AG09309 (cell line): ENCODE measurements around the gene CCDC187.

ENCODE experiments used
- DNase-seq: peaks from one replicate; pipeline ENCODE4 v3.0.0-alpha.2; 2010; ENCODE audit warnings: low read depth
- H3K4me3 ChIP-seq: 2 replicates; pipeline ENCODE4 v1.5.1; 2011; ENCODE audit warnings: mild to moderate bottlenecking, low read depth, low read length, moderate library complexity; ENCODE audit not compliant: control insufficient read depth
- TF ChIP-seq, protein P1 (sequence below): IDR thresholded peaks from 2 replicates; pipeline ENCODE4 v1.5.1; 2011; ENCODE audit warnings: mild to moderate bottlenecking, low read depth, low read length, inconsistent platforms; ENCODE audit not compliant: insufficient read depth, control insufficient read depth; ENCODE audit errors: missing control alignments

Gene CCDC187

DNA sequence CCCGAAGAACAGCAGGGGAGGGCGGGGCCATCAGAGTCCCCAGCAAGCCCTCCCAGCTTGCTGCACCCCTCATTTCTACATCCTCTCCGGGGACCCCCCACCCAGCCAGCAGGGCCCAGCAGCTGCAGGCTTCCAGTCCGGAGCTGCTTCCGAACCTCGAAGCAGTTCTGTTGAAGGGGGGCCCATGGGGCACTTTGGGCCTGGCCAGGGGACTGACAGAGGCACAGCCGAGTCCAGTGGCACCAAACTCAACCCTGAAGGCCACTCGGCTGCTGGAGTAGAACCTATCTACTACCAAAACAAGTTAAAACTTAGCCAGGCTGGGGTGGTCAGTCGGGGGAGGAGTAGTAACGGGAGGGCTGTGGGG is 8.1 kb upstream of the CCDC187 start:
- TF ChIP-seq, protein P1, sequence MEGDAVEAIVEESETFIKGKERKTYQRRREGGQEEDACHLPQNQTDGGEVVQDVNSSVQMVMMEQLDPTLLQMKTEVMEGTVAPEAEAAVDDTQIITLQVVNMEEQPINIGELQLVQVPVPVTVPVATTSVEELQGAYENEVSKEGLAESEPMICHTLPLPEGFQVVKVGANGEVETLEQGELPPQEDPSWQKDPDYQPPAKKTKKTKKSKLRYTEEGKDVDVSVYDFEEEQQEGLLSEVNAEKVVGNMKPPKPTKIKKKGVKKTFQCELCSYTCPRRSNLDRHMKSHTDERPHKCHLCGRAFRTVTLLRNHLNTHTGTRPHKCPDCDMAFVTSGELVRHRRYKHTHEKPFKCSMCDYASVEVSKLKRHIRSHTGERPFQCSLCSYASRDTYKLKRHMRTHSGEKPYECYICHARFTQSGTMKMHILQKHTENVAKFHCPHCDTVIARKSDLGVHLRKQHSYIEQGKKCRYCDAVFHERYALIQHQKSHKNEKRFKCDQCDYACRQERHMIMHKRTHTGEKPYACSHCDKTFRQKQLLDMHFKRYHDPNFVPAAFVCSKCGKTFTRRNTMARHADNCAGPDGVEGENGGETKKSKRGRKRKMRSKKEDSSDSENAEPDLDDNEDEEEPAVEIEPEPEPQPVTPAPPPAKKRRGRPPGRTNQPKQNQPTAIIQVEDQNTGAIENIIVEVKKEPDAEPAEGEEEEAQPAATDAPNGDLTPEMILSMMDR, result no peak
- H3K4me3 ChIP-seq, result no peak overlapping the region
- DNase-seq, result no peak

DNA sequence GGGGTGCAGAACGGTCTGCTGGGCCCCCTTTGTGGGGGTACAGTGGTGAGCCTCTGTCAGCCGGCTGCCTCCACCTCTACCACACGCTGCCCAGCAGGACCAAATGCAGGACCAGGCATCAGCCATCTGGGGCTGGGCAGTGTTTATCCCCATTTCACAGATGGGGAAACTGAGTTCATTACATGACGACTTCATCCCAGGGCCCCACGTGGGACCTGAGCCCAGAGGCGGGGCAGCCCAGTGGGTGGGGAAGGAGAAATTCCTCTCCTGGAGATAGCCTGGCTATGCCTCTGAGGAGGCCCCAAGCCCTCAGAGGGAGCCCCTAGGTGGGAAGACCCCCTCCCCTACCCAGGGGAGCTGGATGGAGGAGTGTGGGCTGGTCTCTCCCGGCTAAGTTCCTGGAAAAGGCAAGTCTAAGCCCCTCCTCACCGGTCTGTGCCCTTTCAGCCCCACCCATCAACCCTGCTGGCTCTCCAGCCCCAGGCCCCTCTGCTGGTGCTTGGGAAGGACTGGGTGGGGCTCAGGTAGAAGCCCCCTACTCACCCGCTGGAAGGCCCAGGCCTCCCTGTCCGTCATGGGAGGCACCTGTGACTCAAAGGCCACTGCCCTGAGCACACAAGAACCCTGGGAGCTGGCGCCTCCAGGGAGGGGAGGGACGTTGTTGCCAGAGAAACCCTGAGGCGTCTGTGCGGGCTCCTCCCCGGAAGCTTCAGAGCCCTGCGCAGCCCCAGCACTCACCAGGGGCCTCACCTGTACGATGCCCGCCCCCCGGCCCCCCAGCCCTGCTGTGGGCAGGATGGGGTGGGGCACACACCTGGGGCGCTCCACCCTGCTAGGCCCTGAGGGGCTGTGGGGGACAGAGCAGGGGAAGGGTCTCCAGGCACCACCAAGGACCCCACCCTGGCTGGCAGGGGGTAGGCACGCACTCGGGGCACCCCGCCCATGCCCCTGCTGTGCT is 7.4 kb upstream of the CCDC187 start:
- TF ChIP-seq, protein P1, result no peak
- no peak overlapping the region for H3K4me3 ChIP-seq
- DNase-seq, result no peak

DNA sequence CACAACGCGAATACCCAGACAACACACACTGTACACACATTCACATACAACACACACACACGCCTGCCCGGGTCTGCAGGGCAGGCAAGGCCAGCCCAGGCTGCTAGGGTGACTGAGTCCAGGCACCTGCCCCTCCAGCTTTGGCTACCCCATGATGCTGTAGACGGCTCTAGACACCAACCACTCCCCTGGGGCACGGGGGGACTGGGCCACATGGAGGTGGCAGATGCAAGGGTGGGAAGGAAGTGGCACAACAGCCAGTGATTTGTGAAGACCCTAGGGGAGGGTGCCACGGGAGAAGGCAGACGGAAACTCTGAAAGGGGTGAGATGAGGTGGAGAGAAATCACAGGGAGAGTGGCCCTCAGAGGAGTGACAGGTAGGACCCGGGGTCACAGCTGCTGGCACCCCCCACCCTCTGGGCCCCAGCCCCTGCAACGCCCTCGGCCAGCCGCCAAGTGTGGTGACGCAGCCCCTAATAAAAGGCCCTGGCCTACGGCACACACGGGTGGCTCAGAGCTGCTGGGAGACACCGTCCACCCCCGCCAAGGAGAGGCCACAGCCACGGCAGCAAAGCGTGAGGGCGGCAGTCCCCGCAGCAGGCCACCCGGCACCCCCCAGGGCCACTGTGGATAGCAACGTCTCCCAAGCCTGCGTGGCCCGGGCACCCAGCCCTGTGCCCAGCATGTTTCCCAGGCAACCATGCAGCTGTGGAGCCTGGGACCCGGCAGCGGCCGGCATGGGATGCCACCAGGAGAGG is 6.6 kb upstream of the CCDC187 start:
- DNase-seq, result no peak
- H3K4me3 ChIP-seq, result no peak overlapping the region
- TF ChIP-seq, protein P1, result no peak

DNA sequence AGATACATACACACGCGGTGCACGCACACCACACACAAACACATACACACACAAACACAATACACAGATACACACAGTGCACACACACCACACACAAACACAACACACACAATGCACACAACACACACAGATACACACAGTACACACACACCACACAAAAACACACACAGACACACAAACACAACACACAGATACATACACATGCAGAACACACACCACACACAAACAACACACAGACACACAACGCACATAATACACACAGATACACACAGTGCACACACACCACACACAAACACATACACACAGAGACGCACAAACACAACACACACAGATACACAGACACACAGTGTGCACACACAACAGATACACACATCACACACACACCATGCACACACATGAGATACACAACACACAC is 5.9 kb upstream of the CCDC187 start:
- DNase-seq, result no peak
- TF ChIP-seq, protein P1, result no peak
- H3K4me3 ChIP-seq, result no peak overlapping the region

DNA sequence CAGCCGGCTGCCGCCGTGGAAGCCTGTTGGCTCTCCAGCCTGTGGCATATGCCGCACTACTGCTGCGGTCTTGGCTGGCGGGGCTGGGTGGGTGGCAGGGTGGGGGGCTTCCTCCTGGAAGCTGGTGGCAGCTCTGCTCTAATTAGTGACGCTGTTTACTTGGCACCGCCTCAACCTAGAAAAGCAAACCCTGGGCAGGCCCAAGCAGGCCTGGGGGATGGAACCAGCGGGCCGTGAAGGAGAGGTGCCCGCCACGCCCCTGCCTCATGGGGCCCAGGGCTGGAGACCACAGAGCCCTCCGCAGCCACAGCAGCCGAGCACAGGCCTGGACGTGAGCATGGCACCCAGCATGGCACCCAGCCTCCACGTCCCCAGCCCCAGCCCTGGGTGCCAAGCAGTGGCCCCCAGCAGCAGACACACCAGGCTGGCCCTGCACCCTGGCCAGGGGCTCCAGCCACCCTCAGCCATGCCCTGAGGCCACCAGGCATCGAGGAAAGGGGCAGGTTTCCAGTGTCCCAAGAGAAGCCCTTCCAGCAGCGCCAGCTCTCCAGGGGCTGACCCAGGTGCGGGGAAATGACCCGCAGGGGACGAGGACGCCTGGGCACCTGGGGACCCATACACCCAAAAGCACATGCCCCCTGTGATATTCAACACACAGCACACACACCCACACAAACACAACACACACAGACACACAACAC is 5.4 kb upstream of the CCDC187 start:
- H3K4me3 ChIP-seq, result no peak overlapping the region
- no peak for DNase-seq
- TF ChIP-seq, protein P1, result no peak

DNA sequence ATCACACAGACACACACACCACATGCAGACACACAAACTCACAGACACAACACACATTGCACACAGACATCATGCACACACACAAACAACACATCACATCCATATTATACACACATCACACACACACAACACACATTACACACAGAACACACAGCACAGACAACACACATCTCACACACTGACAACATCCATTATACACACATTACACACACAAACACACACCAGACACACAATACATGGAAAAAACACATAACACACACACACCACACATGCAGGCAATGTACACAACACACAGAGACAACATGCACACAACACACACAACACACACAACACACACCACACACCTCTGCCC is 4.8 kb upstream of the CCDC187 start:
- TF ChIP-seq, protein P1, result no peak
- DNase-seq, result no peak
- no peak overlapping the region for H3K4me3 ChIP-seq
